ES-I3 (cell line): ENCODE results near the gene DPP10.
"Not testable (repeated sequence)": the region's sequence is repeated elsewhere in the genome, so short reads cannot be mapped to it uniquely, and the experiment has no call there.

Experiments used
- H3K36me3 ChIP-seq: 2 replicates; pipeline ENCODE4 v1.6.1; 2013; ENCODE audit warnings: mild to moderate bottlenecking, low read length, control low read depth, moderate library complexity; ENCODE audit not compliant: insufficient read depth
- H3K4me1 ChIP-seq: 2 replicates; pipeline ENCODE4 v1.6.1; 2013; ENCODE audit warnings: mild to moderate bottlenecking, control low read depth, low read length; ENCODE audit not compliant: insufficient read depth
- H3K9ac ChIP-seq: 2 replicates; pipeline ENCODE4 v1.6.1; 2013; ENCODE audit warnings: low read depth, mild to moderate bottlenecking, low read length, moderate library complexity
- H3K9me3 ChIP-seq: 2 replicates; pipeline ENCODE4 v1.6.1; 2013; ENCODE audit warnings: mild to moderate bottlenecking, low read length, moderate library complexity; ENCODE audit not compliant: control insufficient read depth, insufficient read depth

DPP10 gene

DNA sequence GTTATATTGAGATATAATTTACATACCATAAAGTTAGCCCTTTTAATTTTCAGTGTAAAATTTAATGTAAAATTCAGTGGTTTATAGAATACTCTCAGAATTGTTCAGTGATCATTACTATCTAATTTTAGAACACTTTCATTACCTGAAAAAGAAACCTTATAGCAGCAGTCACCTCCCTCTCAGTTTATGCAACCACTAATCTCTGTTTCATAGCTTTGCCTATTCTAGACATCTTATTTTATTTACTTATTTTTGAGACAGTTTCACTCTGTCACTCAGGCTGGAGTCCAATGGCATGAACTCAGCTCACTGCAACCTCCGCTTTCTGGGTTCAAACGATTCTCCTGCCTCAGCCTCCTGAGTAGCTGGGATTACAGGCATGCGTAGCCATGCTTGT lies 479.6 kb downstream of the DPP10 start:
- Histone ChIP-seq H3K9ac (no peak overlapping the region), H3K9me3 (no peaks in the 10 kb centered on the region), H3K36me3 (no peaks in the 10 kb centered on the region), H3K4me1 (no peaks in the 10 kb centered on the region)

DNA sequence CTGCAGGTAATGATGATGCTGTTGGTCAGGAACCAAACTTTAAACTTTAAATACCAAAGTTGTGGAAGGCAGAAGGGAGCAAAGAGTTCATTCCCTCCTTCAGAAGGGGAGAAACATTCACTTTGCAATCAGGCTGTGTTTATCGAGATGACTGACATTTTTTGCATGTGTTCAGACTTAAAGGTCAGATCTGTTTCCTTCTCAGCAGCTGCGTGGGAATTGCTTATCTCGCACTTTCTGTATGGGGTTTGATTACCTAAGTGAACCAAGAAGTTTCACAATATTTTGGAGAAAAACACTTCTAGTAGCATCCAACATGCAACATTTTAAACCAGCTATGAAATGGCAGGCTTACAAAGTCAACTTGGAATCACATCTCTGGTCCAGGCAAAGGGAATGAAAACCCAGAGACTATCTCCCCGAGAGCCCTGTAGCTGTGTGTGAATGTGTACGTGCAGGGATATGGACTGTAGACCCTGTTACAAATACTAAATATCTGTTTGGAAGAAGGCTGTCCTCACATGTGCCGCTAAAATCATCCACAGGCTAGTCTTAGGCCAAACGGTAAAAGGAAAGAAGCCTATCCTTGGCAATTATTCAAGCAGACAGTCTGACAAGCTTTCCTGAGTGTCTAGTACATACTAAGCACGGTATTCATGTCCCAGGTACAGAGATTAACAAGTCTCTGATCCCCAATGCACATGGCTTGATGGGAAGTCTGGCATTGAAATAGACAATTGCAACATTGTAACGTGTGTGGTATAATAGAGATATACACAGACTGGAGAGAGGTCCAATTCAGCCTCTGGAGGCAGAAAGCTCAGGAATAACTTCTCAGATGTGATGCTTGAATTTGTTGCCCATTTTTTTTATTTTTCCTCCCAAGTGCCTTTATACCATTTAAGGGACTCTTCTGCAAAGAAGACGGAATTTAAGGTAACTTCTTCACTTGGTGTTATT lies 483.1 kb downstream of the DPP10 start:
- Histone ChIP-seq H3K9ac (no peak overlapping the region), H3K9me3 (no peaks in the 10 kb centered on the region), H3K36me3 (no peaks in the 10 kb centered on the region), H3K4me1 (no peaks in the 10 kb centered on the region)

DNA sequence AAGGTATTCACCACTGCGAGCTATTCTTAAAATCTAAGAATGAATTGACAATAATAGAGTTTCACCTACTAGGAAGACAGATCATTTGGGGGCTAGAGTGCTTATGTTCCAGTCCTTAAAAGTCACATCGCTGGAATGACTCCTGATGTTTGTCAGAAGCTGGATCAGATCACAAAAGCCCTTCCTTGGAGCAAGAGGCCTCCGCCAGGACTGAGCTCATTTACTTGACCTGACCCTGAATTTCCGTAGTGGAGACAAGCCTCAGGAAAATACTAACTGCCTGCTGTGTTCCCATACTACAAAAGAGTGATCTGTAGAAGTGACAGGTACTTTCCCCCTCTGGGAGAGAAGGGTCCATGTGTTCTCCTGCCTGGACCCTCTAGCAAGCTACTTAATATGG lies 483.9 kb downstream of the DPP10 start:
- Histone ChIP-seq H3K4me1 (no peaks in the 10 kb centered on the region), H3K9ac (no peak overlapping the region), H3K9me3 (no peaks in the 10 kb centered on the region), H3K36me3 (no peaks in the 10 kb centered on the region)

DNA sequence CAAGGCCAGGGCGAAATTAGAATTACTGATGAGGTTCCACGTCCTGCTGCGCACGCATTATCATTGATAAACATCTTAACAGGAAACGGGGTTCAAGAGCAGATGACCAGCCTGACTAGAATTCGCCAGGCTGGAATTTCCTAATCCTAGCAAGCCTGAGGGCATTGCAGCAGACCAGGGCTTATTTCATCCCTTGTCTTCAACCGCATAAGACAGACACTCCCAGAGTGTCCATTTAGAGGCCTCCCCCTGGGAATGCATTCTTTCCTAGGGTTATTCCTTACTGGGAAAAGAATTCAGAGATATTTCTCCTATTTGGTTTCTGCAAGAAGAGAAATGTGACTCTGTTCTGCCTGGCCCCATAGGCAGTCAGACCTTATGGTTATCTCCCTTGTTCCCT lies 486.8 kb downstream of the DPP10 start:
- Histone ChIP-seq H3K9ac (no peak overlapping the region), H3K36me3 (no peaks in the 10 kb centered on the region), H3K4me1 (no peaks in the 10 kb centered on the region)

DNA sequence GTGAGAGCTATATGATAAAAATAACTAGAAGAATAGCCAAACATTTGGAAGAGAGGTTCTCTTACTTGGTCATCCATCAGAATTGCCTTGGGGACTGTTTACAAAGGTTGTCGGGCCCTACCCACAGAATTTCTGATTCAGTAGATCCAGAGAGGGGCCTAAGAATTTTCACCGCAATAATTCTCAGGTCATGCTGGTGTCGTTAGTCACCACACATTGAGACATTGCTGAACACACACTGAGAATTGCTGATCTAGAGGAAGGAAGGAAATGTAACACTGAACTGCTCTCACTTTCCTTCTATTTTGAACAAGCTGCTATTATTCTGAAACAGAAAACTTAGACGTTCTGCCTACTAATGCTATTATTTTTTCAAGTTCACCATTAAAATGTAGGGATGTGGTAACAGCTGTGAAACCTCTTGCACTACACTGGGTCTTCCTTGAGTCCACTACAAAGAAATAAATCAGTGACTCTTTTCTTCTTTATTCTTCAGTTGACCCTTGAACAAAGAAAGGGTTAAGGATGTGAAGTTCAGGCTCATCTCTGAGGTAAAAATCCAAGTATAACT lies 491.3 kb downstream of the DPP10 start:
- H3K9ac ChIP-seq, result no peak overlapping the region
- no peaks in the 10 kb centered on the region for H3K36me3 ChIP-seq
- H3K9me3 ChIP-seq, result no peaks in the 10 kb centered on the region
- H3K4me1 ChIP-seq, result no peaks in the 10 kb centered on the region

More for the DNA sequence above, 486.8 kb downstream of the DPP10 start:
- no peaks in the 10 kb centered on the region for H3K9me3 ChIP-seq

DNA sequence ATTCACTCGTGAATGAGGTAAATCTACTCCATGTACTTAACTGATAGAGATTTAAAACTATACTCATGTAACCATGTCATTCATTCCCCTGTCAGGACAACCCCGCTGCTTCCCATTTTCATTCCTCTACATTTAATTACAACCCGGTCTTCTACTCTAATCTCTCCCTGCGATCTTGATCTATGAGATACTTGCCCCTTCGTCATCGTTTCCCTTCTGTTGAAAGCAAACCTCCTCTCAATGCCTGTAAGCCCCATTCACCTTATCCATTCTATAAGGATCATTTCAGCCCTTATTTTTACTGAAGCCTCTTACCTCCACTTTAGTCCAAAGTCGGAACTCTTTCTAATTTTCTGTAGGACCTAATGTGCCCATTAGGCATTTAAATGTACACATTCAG lies 492.6 kb downstream of the DPP10 start:
- Histone ChIP-seq H3K4me1 (no peaks in the 10 kb centered on the region), H3K9me3 (no peaks in the 10 kb centered on the region), H3K9ac (no peak overlapping the region), H3K36me3 (no peaks in the 10 kb centered on the region)

DNA sequence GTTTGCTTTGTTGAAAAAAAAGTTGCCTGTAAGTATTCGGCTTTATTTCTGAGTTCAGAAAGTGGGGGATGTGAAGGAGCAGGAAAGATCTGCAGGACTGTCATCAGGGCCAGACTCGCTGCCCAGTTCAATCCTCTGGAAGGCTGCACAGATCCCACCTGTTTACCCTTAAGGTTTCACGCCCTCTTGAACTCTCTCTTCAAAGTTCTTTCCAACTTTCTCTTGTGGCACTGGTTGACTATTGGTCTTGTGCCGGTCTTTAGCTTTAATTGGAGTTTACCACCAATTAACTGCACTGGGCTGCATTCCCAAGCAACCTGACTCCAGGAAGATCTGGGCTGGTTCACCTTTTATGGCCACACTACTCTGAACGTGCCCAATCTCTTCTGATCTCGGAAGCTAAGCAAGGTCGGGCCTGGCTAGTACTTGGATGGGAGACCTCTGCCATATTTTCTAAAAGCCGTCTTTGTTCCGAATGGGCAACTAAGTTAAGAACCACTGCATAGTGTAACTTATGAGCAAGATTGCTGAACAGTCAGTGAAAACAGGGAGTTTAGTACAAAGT lies 495.0 kb downstream of the DPP10 start:
- no peak overlapping the region for H3K9ac ChIP-seq
- H3K4me1 ChIP-seq, result no peaks in the 10 kb centered on the region
- H3K9me3 ChIP-seq, result no peaks in the 10 kb centered on the region
- no peaks in the 10 kb centered on the region for H3K36me3 ChIP-seq

DNA sequence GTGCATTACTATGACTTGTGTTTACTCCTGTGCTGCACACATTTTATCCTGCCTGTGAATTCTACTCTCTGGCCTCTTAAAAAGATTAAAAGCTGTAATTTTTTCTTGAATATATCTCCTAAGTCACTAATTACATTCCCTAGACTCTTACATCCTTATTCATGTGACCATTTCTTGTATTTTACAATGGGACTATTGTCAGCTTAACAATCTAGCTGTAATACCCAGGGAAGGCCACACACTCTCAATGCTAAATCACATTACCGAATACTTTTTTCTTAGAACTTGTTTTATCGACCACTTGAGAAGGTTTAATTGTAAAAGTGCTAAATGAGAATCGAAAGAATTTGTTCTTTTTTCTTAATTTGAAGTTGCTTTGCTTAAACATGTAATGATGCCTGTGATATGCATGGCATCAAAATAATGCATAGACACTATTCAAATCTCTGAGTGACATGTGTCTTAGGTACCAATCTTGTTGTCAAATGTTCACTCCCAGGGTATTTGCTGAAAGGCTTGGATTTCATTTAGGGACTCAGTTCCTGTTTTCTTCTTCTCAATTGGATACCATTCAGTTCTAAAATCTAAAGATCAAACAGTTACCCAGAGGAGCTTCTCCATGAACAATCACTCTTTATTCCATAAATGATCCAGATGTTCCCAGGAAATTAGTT lies 498.5 kb downstream of the DPP10 start:
- no peaks in the 10 kb centered on the region for H3K4me1 ChIP-seq
- no peaks in the 10 kb centered on the region for H3K36me3 ChIP-seq
- H3K9me3 ChIP-seq, result no peaks in the 10 kb centered on the region
- H3K9ac ChIP-seq, result no peak overlapping the region

DNA sequence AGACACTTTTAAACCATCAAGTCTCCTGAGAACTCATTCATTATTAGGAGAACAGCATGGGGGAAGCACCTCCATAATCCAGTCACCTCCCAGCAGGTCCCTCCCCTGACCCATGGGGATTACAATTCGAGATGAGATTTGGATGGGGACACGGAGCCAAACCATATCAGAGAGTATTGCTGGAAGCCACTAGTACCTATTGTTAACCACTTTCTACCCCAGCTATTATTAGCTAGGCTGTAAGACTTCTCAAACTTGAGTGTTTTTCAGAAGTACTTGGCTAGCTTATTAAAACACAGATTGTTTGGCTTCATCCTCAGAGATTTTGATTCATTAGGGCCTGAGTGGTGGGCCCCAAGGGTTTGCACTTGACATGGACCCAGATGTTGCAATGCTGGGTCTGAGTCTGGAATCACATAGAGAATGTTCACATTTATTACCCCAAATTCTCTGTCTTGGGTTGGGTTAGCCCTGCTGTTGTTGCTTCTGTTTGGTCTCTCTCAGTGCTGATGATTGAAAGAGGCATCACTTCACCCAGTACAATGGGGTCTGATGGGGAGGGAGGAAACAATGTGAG lies 506.9 kb downstream of the DPP10 start:
- H3K4me1 ChIP-seq, result no peaks in the 10 kb centered on the region
- H3K36me3 ChIP-seq, result no peaks in the 10 kb centered on the region
- H3K9ac ChIP-seq, result no peak overlapping the region
- H3K9me3 ChIP-seq, result no peaks in the 10 kb centered on the region

DNA sequence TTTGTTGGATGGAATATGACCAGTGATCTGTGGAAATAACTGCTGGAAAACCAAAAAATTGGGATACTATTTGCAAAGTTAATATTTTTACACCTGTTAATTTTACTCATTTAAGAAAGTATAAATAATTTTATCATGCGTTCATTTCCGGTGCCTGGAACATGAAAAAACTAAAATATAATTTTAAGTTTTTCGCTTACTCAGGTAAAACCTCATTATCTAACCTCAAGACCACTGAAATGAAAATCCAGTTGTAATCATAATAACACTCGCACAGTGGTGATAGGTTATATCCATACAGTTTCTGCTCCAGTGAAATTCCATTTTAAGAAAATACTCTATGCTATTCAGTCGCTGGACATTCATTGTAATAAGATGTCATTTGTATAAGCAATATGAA lies 517.9 kb downstream of the DPP10 start:
- no peaks in the 10 kb centered on the region for H3K4me1 ChIP-seq

DNA sequence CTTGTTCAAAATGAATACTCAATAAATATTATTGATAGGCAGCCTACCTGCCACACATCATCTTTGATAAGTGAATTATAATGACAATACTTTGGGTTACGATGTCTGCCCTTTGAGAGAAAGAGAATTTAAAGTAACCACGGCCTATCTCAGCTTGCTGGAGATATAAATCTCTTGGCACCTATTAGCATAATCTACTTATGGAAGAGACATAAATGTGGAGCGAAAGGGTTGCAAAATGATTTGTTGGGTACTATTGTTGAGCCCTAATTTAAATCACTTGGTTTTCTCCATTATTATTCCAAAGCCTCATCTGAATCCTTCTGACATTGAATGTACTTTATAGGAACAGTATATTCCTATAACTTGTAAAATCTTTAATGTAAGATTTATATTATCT lies 520.1 kb downstream of the DPP10 start:
- Histone ChIP-seq H3K9ac (no peak overlapping the region), H3K9me3 (no peaks in the 10 kb centered on the region), H3K4me1 (no peaks in the 10 kb centered on the region), H3K36me3 (no peaks in the 10 kb centered on the region)

More for the DNA sequence above, 517.9 kb downstream of the DPP10 start:
- no peaks in the 10 kb centered on the region for H3K36me3 ChIP-seq
- no peak overlapping the region for H3K9ac ChIP-seq
- H3K9me3 ChIP-seq, result no peaks in the 10 kb centered on the region

DNA sequence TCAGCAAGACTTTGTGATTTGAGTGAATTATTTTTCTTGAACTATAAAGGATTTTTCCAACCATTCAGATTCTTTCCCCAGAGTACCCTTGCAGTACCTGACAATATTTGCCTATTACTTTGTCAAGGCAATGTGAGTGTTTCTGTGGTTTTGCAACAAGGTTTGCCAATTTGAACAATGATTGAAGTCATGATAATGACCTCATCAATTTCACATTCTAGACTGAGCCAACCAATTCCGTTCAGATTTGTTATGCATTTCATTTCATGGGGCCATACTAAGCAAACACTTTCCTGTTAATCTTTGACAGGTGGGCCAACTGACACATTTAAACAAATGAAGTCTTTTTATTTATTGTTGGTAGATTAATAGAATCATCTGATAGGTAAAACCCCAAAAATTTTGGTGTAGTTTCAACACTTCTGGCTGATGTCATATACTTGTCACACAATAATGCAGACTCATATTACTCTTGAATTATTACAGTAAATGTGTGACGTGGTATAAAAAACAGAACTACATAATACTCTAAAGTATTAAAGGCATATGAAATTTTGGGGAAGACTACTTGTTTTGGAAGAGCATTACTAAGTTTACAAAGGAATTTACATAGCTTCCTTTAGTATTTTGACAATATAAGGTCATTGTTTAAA lies 526.4 kb downstream of the DPP10 start:
- no peaks in the 10 kb centered on the region for H3K9me3 ChIP-seq
- H3K9ac ChIP-seq, result no peak overlapping the region
- H3K36me3 ChIP-seq, result no peaks in the 10 kb centered on the region
- no peaks in the 10 kb centered on the region for H3K4me1 ChIP-seq

DNA sequence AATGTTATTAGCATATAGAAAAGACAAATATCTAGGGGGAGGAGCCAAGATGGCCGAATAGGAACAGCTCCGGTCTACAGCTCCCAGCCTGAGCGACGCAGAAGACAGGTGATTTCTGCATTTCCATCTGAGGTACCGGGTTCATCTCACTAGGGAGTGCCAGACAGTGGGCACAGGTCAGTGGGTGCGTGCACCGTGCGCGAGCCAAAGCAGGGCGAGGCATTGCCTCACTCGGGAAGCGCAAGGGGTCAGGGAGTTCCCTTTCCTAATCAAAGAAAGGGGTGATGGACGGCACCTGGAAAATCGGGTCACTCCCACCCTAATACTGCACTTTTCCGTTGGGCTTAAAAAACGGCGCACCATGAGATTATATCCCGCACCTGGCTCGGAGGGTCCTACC lies 561.9 kb downstream of the DPP10 start:
- H3K9me3 ChIP-seq, H3K9ac ChIP-seq, H3K36me3 ChIP-seq, H3K4me1 ChIP-seq: not testable (repeated sequence)

DNA sequence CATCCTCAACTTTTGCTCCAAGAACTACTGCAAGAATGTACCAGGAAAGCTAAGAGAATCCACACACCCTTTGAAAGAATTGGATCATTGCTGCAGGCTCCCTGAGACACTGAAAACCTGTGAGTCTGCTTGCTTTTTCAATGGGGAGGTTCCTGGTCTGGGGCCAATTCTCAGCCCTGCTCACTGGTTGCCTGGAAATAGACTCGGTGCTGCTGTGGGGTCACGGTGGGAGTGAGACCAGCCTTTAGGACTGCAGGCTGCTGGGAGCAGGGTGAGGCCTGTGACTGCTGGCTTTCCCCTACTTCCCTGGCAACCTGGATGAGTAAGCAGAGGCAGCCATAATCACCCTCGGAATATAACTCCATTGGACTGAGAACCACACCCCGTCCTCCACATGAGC lies 569.3 kb downstream of the DPP10 start:
- H3K9me3 ChIP-seq, result no peaks in the 10 kb centered on the region
- no peaks in the 10 kb centered on the region for H3K36me3 ChIP-seq
- no peaks in the 10 kb centered on the region for H3K4me1 ChIP-seq
- H3K9ac ChIP-seq, result no peak overlapping the region
